Measurements from ENCODE around the gene WASHC3.
"Not testable (repeated sequence)": the region's sequence is repeated elsewhere in the genome, so short reads cannot be mapped to it uniquely, and the experiment has no call there.

Gene WASHC3

DNA sequence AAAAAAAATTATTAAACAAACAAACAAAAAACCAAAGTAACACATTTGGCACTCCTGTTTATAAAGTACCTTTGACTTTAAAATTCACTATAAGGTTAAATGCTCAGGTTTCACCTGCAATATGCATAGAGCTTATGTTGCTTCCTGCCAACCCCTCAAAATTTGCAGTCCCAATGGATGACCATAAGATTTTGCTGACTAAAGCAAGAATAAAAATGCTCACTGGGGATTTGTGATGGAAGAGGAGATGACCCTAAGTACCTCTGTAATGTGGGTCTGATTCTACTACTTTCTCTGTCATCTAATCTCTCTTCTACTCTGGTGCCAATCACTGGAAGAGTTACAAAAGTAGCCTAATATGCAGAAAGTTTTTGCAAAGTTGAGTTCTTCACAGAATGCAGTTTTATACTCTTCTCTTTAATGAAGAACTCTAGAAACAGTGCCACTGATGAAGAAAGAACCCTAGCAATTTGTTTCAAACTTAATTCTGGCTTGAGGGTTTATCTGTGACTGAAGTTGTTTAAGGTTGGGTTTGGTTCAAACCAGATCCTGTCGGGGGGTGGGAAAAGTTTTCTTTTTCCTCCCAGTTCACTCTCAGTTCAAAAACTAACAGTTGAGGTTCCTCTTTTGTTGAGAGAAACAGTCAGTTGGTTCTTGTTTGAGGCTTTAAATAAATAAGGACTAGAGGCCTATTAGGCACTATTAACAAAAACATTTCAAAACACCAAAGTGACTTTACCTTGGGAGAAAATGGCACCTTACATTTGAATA lies 10.9 kb downstream of the WASHC3 start:
- DNase-seq, result no peak

DNA sequence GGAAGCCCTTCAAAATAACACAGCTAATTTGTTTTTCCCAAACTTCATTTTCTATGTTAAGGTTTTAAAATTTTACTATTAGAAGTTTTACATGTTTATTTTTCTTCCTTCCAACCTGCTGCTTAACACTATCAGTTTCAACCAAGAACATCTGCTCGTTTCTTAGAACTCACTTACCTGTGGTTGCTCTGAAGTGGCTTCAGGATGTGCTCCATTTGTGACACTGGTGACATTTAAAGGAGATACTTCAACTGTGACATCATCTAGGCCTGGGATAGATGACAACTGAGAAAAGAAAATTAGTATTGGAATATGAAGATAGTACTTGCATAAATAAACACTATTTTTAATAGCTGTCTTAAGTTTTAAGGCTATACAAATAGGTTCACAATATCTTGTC lies 17.9 kb downstream of the WASHC3 start:
- DNase-seq, result peak; percentile 56

DNA sequence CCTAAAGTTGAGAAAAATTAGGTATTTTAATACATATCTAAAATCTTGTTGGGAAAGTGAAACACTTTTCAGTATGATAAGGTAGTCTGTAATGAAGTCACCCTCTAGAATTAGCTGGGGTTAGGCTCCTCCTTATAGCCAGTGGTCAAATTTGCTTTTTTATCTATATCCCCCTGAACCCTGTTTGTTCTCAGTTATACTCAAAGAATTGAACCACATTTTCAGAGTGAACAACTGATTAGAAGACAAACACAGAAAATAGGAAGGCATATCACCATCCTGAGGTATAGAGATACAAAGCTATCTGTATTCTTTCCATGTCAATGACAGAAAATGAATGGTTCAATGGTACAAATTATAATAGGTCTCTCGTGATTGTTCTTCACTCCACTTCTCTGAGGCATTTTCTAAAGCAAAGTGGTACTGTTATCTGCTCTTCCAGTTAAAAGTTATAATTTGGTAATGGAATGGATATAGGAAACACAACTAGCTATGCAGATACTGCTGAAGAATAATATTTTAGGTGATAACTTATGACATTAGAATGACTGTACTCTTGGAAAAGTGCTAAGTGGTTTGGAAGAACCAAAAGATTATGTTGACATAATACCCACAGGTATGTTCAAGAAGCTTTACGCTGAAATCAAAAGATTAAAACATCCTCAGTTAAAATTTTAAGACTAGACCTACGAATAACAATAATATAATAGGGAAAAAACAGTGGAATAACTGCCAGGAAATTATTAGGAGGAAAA lies 27.6 kb downstream of the WASHC3 start:
- no peak for DNase-seq

DNA sequence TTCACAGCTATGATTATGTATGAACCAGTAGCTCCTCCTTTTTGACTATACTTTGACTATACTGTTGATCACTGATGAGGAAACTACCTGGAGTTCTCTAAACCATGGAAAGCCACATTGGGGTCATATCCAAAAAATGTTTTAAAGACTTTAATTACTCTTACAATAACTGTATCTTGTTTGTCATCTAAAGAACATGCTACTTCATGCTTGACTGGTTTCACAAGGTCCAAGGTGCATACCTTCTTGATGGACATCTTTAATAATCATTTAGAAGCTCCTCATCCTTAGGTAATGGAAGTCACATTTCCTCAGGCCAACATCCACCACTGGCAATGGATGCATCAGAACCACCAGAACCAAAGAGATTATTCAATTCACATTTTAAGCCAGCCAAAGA lies 29.9 kb downstream of the WASHC3 start:
- no peak for DNase-seq

DNA sequence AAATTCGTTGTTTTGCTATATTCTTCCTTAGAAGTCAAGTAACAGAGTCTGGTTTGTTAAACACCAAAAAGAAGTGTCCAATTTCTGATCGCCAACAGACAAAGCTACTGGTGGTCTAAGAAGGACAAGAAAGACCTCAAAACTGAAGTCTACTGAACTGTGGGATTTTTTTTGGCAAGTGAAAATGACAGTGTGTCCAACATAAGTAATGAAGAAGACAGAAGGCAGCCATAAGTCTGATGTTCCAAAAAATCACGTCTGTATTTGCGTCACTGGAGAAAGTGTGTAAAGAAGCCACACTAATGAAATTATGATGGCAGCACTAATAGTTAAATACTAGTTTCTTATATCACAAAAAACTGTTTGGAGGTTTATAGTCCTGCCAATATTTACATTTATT lies 32.6 kb downstream of the WASHC3 start:
- no peak for DNase-seq

DNA sequence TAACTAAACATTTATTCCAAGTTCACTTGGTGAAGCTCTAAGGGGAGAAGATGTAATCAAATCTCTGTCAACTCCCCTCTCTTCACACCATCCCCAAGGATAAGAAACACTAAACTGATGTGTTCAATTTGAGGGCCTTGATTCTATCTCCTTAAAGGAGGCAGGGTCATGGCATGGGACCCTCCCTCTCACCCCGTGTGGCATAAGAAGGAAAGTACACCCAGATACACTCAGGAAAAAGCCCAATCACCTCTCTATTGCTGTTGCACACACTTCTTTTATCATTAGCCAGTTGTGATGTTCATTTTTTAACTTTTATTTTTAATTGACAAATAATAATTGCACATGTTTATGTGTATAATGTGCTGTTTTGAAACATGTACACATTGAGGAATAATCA lies 35.1 kb downstream of the WASHC3 start:
- DNase-seq, result no peak

DNA sequence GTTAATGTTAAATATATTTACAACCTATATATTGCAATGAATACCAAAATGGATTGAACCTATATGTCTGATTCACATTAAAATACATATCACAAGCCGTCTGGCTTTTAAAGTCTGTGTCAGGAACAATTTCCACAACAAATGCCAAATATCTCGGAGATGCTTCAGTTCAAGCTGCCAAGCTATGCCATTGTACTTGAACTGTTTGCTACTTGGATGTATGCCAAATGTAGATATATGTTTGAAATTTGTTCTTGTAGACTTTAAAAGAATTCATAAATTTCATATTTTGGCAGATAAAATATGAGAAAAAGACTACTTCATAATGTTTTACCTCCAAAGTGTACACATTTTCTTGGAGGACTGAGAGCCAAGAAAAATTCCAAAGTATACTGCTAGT lies 37.0 kb downstream of the WASHC3 start:
- DNase-seq, result no peak

DNA sequence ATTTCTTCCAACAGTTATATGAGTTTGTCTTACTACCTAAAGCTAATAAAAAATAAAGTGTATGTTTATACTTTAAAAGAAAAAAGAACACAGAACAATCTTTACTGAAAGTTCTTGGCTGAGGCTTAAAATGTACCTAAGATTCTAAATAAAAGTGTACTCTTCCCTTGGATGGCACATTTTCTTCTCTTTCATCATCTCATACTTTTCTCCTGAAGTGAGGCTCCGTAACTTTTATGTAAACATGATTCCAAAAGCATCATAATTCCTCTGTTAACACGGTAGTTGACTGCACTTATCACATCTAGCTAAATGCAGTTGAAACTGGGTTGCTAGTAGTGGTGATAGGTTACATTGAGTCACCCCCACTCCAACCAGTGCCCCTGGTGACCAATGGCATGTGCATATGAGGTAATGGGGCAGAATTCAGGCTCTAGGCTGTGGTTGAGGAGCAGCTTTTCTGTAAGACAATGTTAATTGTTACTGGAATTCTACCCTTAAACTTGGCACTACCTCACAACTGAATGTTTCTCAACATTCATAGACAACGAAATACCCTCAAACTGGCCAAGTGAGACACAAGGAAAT lies 38.4 kb downstream of the WASHC3 start:
- no peak for DNase-seq

DNA sequence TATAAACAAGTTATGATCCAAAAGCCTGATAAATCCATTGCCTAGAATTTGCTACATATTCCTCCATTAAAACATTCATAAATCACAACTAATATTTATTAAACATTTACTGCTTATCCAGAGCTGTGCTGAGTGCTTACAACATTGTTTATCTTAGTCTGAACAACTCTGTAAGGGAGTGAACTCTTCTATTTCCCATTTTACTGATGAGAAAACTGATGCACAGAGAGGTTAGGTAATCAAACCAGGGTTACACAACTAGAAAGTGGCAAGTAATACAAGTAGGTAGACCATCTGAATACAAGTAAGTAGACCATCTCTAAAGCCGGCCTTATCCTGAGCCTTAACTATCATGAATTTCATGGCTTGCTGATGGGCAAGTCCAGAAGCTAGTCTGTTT lies 39.5 kb downstream of the WASHC3 start:
- no peak for DNase-seq

DNA sequence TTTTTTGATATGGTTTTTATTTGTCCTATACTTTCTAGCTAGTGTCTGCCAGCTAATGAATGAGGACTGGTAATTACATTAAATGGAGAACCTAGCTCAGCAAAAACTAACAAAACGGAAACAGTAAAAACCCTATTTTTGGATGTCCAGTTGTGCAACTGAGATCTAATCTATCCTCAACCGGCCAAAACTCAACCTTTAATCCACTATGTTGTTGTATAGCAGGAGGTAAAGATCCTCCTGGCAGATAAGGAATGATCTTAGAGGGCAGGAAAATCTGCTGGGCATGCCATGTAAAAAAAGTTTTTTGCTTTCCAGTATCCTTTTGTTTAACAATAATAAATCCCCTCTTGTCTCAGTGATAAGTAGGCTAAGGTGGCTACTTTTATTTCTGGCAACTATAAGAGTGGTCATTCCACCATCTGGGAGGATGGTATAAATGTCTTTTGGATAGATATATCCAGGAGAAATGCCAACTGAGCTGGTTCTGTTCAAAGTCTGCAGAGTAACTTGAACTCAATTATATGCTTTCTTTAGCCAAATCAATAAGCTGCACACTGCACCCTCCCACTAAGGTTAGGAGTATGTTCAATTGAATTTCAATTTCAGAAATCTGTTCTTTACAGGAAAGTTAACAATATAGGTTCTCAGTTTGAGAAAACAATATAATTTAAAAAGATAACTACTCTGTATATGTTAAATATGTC lies 40.1 kb downstream of the WASHC3 start:
- DNase-seq, result no peak

DNA sequence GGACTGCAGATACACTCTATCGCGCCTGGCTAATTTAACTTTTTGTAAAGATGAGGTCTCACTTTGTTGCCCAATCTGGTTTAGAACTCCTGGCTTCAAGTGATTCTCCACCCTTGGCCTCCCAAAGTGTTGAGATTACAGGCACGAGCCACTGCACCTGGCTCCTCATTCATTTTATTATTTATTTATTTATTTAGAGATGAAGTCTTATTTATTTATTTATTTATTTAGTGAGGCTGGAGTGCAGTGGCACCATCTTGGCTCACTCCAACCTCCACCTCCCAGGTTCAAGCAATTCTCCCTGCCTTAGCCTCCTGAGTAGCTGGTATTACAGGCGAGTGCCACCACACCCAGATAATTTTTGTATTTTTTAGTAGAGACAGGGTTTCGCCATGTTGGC lies 43.2 kb downstream of the WASHC3 start:
- not testable (repeated sequence) for DNase-seq

DNA sequence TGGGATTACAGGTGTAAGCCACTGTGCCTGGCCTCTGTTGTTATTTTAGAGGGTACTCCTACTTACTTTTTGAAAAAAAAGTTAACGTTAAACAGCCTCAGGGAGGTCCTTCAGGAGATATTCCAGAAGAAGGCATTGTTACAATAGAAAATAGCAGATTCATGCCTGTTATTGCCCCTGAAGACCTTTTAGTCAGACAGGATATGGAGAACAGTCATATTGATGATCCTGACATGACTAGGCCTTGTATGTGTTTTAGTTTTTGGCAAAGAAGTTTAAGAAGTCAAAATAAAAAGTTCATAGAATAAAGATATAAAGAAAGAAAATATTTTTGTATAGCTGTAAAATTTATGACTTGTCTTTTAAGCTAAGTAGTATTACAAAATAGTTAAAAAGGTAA lies 45.3 kb downstream of the WASHC3 start:
- no peak for DNase-seq

DNA sequence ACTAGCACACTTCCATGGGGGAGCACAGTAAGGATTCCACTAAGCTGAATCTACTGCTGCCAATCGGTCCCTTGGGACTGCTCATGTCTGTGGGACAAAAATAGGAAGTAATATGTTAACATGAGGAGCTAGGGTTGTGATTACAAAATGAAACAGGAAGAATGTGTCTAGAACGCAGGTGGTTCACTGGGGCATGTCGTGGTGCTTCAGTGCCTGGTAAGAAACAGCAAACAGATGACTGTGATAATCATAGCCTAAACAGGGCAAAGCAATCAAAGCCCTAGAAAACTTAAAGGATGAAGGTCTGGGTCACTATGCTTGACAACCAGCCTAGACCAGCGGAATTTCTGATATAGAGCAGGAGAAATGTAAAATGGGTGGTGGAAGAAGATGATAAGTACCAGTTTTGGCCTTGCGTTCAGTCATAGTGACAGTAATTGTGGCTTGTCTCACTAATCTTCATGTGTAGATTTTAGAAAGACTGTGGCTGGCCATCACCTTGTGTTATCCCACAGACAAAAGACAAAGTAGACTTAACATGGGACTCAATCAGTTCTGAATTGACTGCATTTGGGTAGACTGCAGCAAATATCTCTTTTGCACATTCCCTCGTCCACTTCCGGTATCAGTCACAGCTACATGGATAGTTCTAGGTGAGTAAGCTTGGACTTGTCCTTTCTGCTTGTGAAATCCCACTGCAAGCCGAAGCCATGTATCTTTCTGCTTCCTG lies 51.4 kb downstream of the WASHC3 start:
- no peak for DNase-seq

DNA sequence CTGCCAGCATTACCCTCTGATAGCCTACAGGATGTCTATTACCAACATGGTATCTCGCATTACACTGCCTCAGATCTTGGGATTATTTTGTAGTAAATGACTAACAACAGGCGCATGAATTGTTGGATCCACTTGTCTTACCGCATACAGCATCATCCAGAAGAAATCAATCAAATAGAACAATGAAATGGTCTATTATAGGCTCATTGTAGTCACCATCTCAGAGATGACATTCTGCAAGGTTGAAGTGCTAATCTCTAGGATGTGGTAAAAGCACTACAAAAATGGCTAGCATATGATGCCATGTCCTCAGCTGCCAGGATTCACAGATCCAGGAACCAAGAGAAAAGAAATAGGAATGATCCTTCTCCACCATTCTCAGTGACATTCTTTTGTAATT lies 52.0 kb downstream of the WASHC3 start:
- DNase-seq, result no peak

DNA sequence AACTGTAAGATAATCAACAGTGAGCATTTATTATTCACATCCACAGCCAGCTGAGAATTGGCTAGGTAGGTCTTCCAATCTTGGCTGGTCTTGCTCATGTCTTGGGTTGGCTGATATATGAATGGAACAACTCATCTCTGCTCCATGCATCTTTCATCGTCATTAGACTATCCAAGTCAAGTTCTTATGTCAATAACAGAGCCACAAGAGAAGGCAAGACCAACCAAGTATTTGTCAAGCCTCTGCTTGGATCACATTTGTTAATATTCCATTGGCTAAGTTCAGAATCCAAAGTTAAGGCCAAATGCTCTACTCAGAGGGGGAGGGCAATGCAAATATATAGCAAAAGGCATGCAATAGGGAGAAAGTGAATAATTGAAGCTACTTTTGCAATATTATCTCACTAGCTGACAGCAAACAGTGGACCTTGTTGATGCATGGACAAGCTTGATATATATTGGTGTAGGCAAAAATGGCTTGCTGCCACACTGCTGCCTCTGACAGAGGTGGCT lies 53.1 kb downstream of the WASHC3 start:
- DNase-seq, result no peak

DNA sequence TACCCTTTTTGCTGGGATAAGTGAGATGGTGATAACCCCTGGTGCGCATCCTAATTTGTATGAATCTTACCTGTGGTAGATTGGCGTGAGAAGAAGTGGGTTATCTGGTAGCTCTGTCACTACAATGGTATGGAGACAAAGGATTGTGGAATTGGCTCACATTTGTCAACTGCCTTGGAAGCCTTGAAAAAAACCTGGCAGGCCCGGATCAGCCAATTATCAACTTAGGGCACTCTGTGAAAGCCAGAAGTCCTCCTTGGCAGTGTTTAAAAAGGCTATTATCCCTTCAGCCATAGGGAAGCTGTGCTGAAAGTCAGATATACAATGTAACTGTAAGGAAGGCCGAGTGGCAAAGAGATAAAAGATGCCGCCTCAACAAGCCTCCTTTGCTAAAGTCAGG lies 56.5 kb downstream of the WASHC3 start:
- DNase-seq, result no peak

DNA sequence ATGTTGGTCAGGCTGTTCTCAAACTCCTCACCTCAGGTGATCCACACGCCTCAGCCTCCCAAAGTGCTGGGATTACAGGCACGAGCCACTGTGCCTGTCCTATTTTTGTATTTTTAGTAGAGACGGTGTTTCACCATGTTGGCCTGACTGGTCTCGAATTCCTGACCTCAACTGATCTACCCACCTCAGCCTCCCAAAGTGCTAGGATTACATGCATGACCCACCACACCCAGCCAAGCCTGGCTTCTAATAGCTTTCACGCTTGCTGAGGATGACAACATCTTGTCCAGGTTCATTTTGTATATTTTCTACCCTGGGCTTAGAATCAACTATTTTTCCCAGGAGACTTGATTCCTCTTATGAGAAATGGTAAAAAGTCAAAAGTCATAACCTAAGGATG lies 64.7 kb downstream of the WASHC3 start:
- DNase-seq, result no peak

DNA sequence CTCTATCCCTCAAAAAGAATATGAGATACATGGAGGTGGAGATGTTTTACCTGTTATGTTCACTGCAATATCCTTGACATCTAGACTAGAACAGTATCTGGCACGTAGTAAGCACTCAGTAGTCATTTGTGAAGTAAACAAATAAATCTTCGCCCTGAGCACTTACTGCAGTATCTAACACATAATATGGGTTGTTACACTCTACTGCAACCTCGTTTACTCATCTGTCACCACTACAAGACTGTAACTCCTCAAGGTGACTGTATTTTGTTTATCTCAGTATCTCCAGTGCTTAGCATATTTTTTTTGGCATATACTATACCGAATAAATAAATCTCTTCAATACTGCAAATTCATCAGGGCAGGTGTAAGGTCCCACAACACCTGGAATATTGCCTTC lies 66.1 kb downstream of the WASHC3 start:
- DNase-seq, result no peak

DNA sequence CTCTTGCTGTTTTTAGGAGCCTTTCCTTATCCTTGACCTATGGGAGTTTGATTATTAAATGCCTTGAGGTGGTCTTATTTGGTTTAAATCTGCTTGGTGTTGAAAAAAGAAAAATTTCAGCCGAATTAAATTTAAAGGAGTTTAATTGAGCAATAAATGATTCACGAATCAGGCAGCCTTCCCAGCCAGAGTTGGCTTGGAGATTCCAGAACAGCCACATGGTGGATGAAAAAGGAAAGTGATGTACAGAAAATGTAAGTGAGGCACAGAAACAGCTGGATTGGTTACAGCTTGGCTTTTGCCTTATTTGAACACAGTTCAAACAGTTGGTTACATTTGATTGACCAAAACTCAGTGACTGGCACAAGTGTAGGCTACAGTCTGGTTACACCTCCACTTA lies 69.7 kb downstream of the WASHC3 start:
- DNase-seq, result no peak

DNA sequence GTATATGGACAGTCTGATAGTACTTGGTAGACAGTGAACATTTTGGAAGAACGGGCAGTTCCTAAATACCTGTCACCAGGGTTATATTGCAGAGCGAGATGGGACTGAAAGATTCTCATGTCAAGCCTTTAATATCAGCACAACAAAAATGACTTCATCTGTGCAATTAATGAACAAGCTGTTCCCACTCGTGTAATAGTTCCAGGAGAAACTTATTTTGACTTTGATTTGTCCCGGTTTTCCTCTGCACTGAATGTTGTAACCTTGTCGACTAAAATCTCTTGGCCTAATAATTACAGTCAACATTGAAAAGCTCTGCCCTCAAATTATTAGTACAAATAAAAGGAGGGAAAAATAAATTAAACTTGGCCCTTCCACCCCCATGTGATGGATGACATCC lies 79.5 kb downstream of the WASHC3 start:
- no peak for DNase-seq

DNA sequence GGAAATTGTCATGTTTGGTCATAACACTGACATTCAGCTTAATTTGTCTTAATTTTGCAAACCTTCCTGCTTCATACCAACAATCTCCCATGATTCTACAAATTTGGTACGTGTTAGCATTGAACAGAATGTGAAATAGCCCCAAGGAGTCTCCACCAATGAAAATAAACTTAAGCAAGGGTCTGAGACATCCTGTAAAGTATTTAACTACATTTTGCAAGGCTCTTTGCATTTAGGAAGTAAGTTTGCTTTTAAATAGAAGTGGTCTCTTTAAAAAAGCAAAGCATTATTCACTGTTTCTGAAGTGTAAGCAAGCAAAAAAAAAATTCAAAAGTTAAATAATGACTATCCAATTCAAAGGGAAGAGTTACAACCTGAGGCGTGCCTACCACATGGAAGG lies 79.9 kb downstream of the WASHC3 start:
- no peak for DNase-seq

DNA sequence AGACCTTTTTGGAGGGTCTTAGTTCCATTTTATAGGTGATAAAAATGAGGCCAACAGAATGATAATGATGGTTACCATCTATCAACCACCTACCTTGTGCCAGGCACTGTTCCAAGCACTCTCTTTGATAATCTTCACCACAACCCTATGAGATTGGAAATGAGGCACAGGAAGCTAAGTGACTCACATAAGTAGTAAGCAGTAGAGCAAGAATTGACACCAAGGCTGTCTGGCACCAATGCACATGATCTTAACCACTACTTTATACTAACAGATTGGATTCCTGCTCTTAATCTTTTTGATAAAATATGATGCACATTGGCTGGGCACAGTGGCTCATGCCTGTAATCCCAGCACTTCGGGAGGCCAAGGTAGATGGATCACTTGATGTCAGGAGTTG lies 93.0 kb downstream of the WASHC3 start:
- DNase-seq, result no peak

DNA sequence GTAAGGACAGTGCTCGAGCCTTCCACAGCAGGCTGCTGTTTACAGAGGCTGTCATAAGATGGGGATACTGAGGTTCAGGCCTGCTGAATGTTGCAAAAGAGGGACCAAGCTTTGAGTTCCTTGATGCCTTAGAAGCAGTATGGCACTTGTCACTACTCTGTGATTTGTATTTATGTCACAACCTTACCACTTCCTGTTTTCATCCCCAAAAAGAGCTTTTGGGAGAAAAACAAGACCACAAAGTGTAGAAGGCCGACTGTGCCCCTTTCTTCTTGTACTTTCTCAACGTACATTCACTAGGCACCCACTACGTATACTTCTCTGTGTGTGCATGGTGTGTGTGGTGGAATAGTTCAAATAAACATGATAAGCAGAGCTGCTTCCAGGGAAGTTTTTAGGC lies 94.3 kb downstream of the WASHC3 start:
- peak; percentile 13 for DNase-seq
